MCF 10A (cell line): ENCODE data around the gene MYOZ3. TPM values are rescaled to one million over a fixed set of nuclear protein-coding genes. Genes with fewer than 3 reads are reported as not detected.
A peak's percentile ranks its signal among the peaks of the same experiment; 100 is the strongest.

Experiments
- BruUV-seq: library from RNA; stranded (reverse); fragments of 400-500 nt; replicated peaks from 2 replicates; lab custom pipeline; 2021; lab: Mats Ljungman, UMichigan
- CTCF ChIA-PET: fragments of 300-600 bp; sonication (Branson Sonifier 250); formaldehyde crosslinking; extraction: SDS; loops from one replicate; lab custom pipeline; 2021; ENCODE audit warnings: antibody characterized with exemption, inconsistent platforms; lab: Yijun Ruan, JAX
- POLR2A ChIA-PET: fragments of 300-600, 350-650 bp; sonication (Branson Sonifier 250); formaldehyde crosslinking; extraction: SDS; loops from one replicate; lab custom pipeline; 2020; ENCODE audit warnings: antibody characterized with exemption, inconsistent platforms; lab: Yijun Ruan, JAX
- DNase-seq: peaks from one replicate; pipeline ENCODE4 v3.0.0-alpha.2; 2018; ENCODE audit not compliant: unreplicated experiment
- H3K27ac Mint-ChIP-seq: one replicate; pipeline ENCODE4 v1.8.0; 2022; ENCODE audit warnings: mild to moderate bottlenecking, low read depth, mixed read lengths; ENCODE audit not compliant: unreplicated experiment
- H3K27me3 Mint-ChIP-seq: one replicate; pipeline ENCODE4 v1.8.0; 2022; ENCODE audit warnings: mixed read lengths; ENCODE audit not compliant: insufficient read depth, unreplicated experiment
- H3K36me3 Mint-ChIP-seq: one replicate; pipeline ENCODE4 v1.8.0; 2022; ENCODE audit warnings: mild to moderate bottlenecking, moderate library complexity, mixed read lengths; ENCODE audit not compliant: insufficient read depth, unreplicated experiment
- H3K4me1 Mint-ChIP-seq: one replicate; pipeline ENCODE4 v1.8.0; 2022; ENCODE audit warnings: mixed read lengths; ENCODE audit not compliant: insufficient read depth, unreplicated experiment
- H3K4me3 Mint-ChIP-seq: one replicate; pipeline ENCODE4 v1.8.0; 2022; ENCODE audit warnings: mild to moderate bottlenecking, moderate library complexity, mixed read lengths; ENCODE audit not compliant: unreplicated experiment
- H3K9me3 Mint-ChIP-seq: one replicate; pipeline ENCODE4 v1.8.0; 2022; ENCODE audit warnings: mixed read lengths; ENCODE audit not compliant: unreplicated experiment
- intact Hi-C: fragments of 100-400 bp; cut with micrococcal nuclease; formaldehyde crosslinking; loops from 2 replicates; pipeline ENCODE4 v1.14.1; 2022
- total RNA-seq: library from RNA; stranded (reverse); gene quantifications from 2 replicates; pipeline ENCODE4 v1.2.3, GENCODE V29; 2022
- TF ChIP-seq, protein P1 (sequence below): fragments of 200-600 bp; IDR thresholded peaks from one replicate; pipeline ENCODE4 v1.8.0; 2022; ENCODE audit warnings: antibody characterized with exemption, mild to moderate bottlenecking; ENCODE audit not compliant: unreplicated experiment

Gene MYOZ3
- total RNA-seq, 1 experiment from 2014 or later: not detected

DNA sequence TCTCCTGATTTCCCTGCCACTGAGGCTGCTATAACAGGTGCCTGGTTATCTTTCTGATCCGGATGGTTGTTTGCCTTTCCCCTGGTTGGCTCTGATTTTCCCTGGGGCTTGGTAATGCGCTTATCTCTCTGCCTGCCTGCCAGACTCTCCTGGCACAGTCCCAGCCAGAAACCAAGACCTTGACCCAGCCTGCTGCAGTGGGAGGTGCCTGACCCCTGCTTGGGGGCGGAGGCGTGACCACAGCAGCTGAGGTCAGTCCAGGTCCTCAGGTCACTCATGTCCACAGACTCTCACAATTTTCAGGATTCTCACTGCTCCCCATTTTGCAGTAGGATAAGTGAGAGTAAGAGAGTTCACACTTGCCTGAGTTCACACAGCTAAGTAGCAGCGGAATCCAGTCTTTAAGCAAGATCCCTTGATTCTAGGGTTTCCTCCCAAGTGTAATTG, 45.0 kb upstream of the MYOZ3 start:
- BruUV-seq: no TSS peak
- ChIA-PET POLR2A (interaction anchor here (0.8 to 2.1 kb wide), 8 partner anchors 21 to 296 kb away, joined by 3 to 9 read pairs (median 4); partner anchors contain the start of genes RBM22 and SYNPO), CTCF (interaction anchor here (1.1 to 1.6 kb wide), 3 partner anchors 11 to 56 kb away, joined by 3 to 6 read pairs (median 3); no protein-coding TSS in a partner anchor)
- H3K27ac Mint-ChIP-seq: peak overlapping the region; percentile 43
- no peaks in the 10 kb centered on the region for H3K27me3 Mint-ChIP-seq
- TF ChIP-seq, protein P1, sequence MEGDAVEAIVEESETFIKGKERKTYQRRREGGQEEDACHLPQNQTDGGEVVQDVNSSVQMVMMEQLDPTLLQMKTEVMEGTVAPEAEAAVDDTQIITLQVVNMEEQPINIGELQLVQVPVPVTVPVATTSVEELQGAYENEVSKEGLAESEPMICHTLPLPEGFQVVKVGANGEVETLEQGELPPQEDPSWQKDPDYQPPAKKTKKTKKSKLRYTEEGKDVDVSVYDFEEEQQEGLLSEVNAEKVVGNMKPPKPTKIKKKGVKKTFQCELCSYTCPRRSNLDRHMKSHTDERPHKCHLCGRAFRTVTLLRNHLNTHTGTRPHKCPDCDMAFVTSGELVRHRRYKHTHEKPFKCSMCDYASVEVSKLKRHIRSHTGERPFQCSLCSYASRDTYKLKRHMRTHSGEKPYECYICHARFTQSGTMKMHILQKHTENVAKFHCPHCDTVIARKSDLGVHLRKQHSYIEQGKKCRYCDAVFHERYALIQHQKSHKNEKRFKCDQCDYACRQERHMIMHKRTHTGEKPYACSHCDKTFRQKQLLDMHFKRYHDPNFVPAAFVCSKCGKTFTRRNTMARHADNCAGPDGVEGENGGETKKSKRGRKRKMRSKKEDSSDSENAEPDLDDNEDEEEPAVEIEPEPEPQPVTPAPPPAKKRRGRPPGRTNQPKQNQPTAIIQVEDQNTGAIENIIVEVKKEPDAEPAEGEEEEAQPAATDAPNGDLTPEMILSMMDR: no peak
- no peaks in the 10 kb centered on the region for H3K36me3 Mint-ChIP-seq
- H3K4me1 Mint-ChIP-seq: peaks cover 33% of the 10 kb centered on the region
- peak overlapping the region; percentile 30 for H3K4me3 Mint-ChIP-seq
- intact Hi-C loops: loop anchor here (2.0 kb wide), 1 partner anchor 21 kb away; no protein-coding TSS in a partner anchor
- peak; percentile 49 for DNase-seq
- H3K9me3 Mint-ChIP-seq: no peaks in the 10 kb centered on the region

DNA sequence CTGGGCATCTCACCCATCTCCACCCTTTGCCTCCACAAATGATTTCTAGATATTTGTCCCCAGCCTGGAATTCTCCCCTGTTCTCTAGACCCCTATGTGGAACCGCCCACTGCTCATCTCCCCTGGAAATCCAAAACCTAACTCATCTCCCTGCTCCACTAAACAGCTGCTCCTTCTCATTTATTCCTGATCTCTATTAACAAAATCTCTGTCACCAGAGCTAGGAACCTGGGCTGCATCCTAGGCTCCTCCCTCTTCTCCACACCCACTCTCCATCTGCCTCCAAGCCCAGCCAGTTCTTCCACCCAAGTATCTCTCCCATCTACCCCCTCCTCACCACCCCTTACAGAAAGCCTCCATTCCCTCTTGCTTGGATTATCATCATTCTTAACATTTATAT, 44.5 kb upstream of the MYOZ3 start:
- BruUV-seq: no TSS peak
- Mint-ChIP-seq H3K4me1 (peaks cover 33% of the 10 kb centered on the region), H3K9me3 (no peaks in the 10 kb centered on the region), H3K27me3 (no peaks in the 10 kb centered on the region), H3K36me3 (no peaks in the 10 kb centered on the region), H3K27ac (peak overlapping the region; percentile 43), H3K4me3 (no peak overlapping the region)
- TF ChIP-seq, protein P1: no peak
- no peak for DNase-seq
- intact Hi-C loops: loop anchor here (2.0 kb wide), 1 partner anchor 20 kb away; no protein-coding TSS in a partner anchor
- CTCF ChIA-PET: interaction anchor here (0.7 to 1.1 kb wide), 2 partner anchors 56 to 282 kb away, joined by 3 to 6 read pairs; no protein-coding TSS in a partner anchor
- POLR2A ChIA-PET: interaction anchor here (0.8 to 2.1 kb wide), 6 partner anchors 24 to 297 kb away, joined by 3 to 5 read pairs (median 3); partner anchors contain the start of genes RBM22 and SYNPO

DNA sequence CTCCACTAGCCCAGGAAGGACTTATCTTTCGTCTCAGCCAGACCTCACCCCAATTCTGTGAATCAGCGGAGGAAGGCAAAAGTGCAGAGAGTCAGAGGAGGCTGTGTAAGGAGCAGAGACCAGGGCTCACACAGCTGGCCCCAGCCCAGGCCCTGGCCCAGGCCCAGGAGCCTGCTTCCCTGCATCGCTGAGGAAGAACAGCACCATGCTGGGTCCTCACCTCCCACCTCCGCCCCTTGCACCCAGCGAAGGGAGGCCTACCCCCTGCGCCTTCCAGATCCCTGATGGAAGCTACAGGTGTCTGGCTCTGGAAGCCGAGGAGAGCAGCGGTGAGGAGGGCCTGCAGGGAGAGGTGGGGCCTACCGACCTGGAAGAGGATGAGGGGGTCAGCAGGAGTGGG, 42.9 kb upstream of the MYOZ3 start:
- no peak for DNase-seq
- H3K4me3 Mint-ChIP-seq: no peak overlapping the region
- intact Hi-C loops: no loop called here
- TF ChIP-seq, protein P1: no peak
- H3K27ac Mint-ChIP-seq: no peak overlapping the region
- no peaks in the 10 kb centered on the region for H3K9me3 Mint-ChIP-seq
- POLR2A ChIA-PET: interaction anchor here (0.7 kb wide), 1 partner anchor 123 kb away, joined by 3 read pairs; no protein-coding TSS in a partner anchor
- H3K36me3 Mint-ChIP-seq: no peaks in the 10 kb centered on the region
- no TSS peak for BruUV-seq
- H3K27me3 Mint-ChIP-seq: no peaks in the 10 kb centered on the region
- peaks cover 33% of the 10 kb centered on the region for H3K4me1 Mint-ChIP-seq
- CTCF ChIA-PET: interaction anchor here (0.6 to 0.9 kb wide), 4 partner anchors 13 to 1961 kb away, joined by 3 read pairs; no protein-coding TSS in a partner anchor

DNA sequence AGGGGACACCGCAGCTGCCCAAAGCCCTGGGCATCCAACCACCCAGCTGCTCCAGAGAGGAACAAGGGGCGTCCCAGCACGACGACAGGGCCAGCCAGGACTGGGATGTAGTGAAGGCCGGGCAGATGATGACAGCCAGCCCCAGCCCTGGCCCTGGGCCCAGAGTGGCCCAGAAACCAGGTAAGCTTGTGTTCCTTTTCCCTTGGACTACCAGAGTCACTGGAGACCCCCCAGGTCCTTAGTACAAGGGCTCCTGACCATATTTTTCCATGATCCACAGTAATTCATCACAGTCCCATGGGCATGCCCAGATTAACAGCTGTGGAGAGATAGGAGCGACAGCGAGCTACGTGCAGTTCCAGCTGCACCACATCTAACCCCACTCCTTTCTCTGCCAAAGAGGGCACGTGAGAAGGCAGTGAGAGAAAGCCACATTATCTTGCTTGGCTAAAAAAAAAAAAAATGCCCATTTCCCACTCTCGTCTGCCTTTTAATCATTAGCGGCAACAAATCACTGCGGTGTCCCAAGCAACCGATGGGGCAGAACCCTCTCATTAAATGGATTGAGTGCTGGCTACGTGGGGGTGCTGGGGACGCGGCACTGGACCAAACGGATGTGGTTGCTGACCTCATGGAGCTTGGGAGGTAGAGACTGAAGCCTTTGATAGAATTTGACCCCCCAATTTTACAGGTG, 42.3 kb upstream of the MYOZ3 start:
- Mint-ChIP-seq H3K36me3 (no peaks in the 10 kb centered on the region), H3K4me1 (peaks cover 33% of the 10 kb centered on the region), H3K27me3 (no peaks in the 10 kb centered on the region), H3K9me3 (no peaks in the 10 kb centered on the region), H3K4me3 (no peak overlapping the region), H3K27ac (no peak overlapping the region)
- intact Hi-C loops: no loop called here
- ChIA-PET POLR2A (no interaction called here), CTCF (interaction anchor here (0.6 to 0.9 kb wide), 4 partner anchors 14 to 1960 kb away, joined by 3 read pairs; no protein-coding TSS in a partner anchor)
- TF ChIP-seq, protein P1: no peak
- no TSS peak for BruUV-seq
- DNase-seq: no peak
